ENCODE measurements around the gene PTGES3L.

Gene PTGES3L

DNA sequence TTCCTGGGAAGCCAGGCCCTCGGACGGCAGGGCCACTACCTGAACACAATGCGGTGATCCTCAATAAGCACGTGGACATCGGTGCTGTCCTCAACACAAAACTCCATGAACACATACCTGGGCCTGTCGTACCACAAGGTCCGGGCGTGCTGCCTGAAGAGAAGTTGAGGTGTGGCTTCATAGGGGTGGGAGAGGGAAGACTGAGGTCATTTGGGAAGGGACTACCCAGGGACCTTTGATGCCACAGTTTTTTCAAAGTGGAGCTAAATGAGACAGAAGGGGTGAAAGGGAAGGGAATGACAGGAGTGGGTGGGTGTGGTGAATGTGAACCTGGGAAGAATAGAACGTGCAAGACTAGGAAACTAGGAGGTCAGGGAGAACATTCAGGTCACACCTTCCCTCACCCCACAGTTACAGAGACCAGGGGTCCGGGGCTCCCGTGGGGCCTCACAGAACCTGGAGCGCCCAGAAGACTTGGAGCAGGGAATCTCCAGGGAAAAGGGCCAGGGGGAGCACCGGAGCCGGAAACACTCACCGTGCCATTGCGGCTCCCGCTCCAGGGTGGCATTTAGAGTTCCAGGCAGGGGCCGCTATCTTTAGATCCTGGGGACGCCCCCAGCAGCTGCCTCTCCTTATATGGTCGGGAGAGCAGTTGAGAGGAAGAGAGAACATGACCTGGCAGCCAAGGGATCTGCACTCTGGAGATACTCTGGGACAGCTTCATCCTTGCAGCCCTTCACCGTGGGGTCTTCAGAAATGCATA lies at the start of gene PTGES3L:
Gene PTGES3L, minus strand, starts transcription at position 570 of the 763 bp plus-strand sequence. Its CDS starts 27 bp downstream, at position 543.
- intact Hi-C loops (cut with DNase I; ENCODE audit: low total_unique reads) = no loop called here
- H3K27ac ChIP-seq = peak within 1 kb of the TSS; percentile 72 to 74
- H3K27me3 ChIP-seq = no peaks in the 10 kb centered on the region
- peaks cover 0 to 12% (median 0%) of the 10 kb centered on the region in 3 donors for H3K36me3 ChIP-seq
- H3K4me3 ChIP-seq = peak within 1 kb of the TSS; percentile 81 to 84
- no peaks in the 10 kb centered on the region for H3K9me3 ChIP-seq
- TF ChIP-seq, protein P1, sequence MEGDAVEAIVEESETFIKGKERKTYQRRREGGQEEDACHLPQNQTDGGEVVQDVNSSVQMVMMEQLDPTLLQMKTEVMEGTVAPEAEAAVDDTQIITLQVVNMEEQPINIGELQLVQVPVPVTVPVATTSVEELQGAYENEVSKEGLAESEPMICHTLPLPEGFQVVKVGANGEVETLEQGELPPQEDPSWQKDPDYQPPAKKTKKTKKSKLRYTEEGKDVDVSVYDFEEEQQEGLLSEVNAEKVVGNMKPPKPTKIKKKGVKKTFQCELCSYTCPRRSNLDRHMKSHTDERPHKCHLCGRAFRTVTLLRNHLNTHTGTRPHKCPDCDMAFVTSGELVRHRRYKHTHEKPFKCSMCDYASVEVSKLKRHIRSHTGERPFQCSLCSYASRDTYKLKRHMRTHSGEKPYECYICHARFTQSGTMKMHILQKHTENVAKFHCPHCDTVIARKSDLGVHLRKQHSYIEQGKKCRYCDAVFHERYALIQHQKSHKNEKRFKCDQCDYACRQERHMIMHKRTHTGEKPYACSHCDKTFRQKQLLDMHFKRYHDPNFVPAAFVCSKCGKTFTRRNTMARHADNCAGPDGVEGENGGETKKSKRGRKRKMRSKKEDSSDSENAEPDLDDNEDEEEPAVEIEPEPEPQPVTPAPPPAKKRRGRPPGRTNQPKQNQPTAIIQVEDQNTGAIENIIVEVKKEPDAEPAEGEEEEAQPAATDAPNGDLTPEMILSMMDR (IDR thresholded peaks at IDR 0.05) = no peak
- peak; percentile 35 to 82 for DNase-seq
- peaks cover 4 to 28% (median 19%) of the 10 kb centered on the region in 4 donors for H3K4me1 ChIP-seq

DNA sequence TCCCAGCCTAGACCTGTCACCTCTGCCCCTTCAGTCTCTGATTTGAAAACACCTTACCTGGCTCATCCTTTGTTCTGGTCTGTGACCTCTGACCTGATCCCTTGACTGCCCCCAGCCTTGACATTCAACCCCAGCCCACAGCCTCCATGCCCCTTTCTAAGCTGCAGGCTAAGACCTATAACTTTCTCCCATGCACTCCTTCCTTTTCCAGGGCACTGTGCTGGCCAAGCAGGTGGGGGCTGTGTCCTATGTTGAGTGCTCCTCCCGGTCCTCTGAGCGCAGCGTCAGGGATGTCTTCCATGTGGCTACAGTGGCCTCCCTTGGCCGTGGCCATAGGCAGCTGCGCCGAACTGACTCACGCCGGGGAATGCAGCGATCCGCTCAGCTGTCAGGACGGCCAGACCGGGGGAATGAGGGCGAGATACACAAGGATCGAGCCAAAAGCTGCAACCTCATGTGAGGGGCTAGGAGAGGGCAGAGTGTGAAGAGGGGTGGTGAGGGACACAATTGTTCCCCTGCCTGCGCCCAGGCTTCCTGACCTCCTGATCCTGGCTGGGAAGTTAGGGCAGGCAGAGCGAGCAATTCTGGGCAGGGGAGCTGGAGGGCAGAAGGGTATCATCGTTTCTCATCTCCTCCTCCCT lies 48.5 kb upstream of the PTGES3L start:
- H3K4me1 ChIP-seq = peaks cover 0 to 14% (median 4%) of the 10 kb centered on the region in 4 donors
- intact Hi-C loops (cut with DNase I; ENCODE audit: low total_unique reads) = no loop called here
- TF ChIP-seq, protein P1 (IDR thresholded peaks at IDR 0.05) = no peak

DNA sequence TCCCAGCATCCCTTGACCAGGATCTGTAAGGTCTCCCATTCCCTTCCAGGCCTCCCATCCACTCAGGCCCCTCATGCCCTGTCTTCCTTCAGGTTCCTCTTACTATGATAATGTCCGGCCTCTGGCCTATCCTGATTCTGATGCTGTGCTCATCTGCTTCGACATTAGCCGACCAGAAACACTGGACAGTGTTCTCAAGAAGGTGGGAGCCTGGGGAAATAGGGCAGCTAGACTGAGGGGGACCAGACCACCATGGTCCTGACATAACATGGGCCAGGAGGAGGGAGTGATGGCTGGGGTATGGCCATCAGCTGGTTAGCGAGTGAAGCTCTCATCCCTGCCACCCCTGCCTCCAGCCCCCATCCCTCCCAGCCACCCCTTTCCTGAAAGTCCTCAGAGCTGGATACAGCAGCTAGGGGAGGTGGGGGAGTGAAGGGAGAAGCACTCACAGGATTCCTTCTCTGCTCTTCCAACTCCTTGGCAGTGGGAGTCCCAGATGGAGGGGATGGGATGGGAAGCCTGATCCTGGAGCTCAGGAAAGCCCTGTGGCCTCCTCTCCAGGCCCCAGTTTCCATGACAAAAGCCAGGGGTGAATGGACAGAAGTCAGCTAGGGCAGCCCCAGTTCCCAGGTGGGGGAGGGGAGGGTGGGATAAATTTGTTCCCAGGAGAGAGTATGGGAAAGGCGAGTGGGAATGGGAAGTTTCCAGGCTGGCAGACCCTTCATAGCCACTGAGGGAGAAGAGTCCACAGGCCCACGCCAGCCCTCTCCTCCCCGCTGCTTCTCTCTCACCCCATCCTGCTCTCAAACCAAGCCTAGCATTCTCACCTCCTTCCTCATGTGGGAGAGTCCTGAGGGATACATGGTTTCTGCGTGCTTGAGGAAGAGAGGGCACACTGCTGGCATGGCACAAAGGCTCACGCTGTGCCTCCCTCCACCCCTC lies 47.5 kb upstream of the PTGES3L start:
- H3K27me3 ChIP-seq = no peaks in the 10 kb centered on the region
- DNase-seq = no peak
- H3K27ac ChIP-seq = no peak overlapping the region
- TF ChIP-seq, protein P1 (IDR thresholded peaks at IDR 0.05) = no peak
- peaks cover 0 to 21% (median 10%) of the 10 kb centered on the region in 4 donors for H3K4me1 ChIP-seq
- H3K9me3 ChIP-seq = no peaks in the 10 kb centered on the region
- intact Hi-C loops (cut with DNase I; ENCODE audit: low total_unique reads) = no loop called here
- H3K36me3 ChIP-seq = no peaks in the 10 kb centered on the region
- H3K4me3 ChIP-seq = no peak overlapping the region

More for the DNA sequence above, 48.5 kb upstream of the PTGES3L start:
- no peaks in the 10 kb centered on the region for H3K27me3 ChIP-seq
- DNase-seq = no peak
- no peaks in the 10 kb centered on the region for H3K36me3 ChIP-seq
- no peaks in the 10 kb centered on the region for H3K9me3 ChIP-seq
- H3K27ac ChIP-seq = no peak overlapping the region
- H3K4me3 ChIP-seq = no peak overlapping the region

DNA sequence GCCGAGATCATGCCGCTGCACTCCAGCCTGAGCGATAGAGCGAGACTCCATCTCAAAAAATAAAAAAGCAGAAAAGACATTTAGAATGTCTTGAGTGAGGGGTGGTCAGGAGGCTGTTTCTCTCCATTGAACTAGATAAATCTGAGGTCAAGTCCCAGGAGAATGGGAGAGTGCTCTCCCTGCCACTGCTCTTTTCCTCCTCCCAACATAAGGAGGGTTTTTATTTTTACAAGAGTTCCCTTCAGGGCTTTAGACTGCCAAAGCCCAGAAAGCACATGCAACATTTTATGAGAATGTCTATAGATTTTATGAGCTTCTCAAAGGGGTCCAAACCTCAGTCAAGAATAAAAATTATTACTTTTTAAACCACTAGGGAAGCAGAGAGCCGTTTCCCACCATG lies 46.7 kb upstream of the PTGES3L start:
- no peaks in the 10 kb centered on the region for H3K36me3 ChIP-seq
- no peak overlapping the region for H3K4me3 ChIP-seq
- H3K27ac ChIP-seq = peak overlapping the region in 1 of 2 donors; percentile 14
- H3K27me3 ChIP-seq = no peaks in the 10 kb centered on the region
- DNase-seq = no peak
- intact Hi-C loops (cut with DNase I; ENCODE audit: low total_unique reads) = no loop called here
- H3K4me1 ChIP-seq = peaks cover 0 to 22% (median 11%) of the 10 kb centered on the region in 4 donors
- TF ChIP-seq, protein P1 (IDR thresholded peaks at IDR 0.05) = no peak
- H3K9me3 ChIP-seq = no peaks in the 10 kb centered on the region
